ENCODE results near the gene SCYL1. TPM values are rescaled to one million over a fixed set of nuclear protein-coding genes. Genes with fewer than 3 reads are reported as not detected.
A peak's percentile ranks its signal among the peaks of the same experiment; 100 is the strongest.

SCYL1 gene
- total RNA-seq, 2 donors from 2014 or later = 55.0 to 62.3 TPM

DNA sequence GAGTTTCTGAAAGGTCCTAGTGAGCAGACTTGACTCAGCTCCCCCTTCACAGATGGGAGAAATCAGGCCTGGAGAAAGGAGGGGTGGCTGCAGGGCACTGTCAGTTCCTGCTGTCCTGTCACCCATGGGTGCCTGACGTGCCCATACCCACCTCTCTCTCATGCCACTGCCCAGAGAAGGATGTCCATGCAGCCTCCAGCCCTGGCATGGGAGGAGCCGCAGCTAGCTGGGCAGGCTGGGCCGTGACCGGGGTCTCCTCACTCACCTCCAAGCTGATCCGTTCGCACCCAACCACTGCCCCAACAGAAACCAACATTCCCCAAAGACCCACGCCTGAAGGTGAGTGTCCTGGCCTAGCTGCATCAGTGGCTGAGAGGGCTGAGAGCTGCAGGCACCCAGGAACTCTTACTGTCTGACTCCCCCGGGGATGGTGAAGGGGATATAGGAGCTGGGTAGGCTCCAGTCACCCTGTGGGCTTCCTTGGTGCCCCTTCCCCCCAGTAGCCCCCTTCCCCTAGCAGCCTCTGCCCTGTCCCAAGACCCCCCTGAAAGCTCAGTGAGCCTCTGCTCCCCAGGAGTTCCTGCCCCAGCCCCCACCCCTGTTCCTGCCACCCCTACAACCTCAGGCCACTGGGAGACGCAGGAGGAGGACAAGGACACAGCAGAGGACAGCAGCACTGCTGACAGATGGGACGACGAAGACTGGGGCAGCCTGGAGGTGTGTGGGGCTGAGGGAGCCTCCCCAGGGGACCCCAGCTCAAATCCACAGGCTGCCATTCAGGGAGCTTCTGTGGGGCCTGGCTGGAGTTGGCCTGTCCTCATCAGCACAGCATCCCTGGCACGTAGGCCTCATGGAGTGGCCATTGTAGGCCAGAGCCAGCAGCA, 11.8 kb downstream of the SCYL1 start:
- Histone ChIP-seq H3K4me3 (no peak overlapping the region), H3K27ac (no peak overlapping the region), H3K36me3 (replicated peaks in 1 of 2; ENCODE audit: insufficient read depth in 1 of 2, low read depth in 2 of 2) (peaks cover 0 to 13% of the 10 kb centered on the region in 2 donors), H3K4me1 (peaks cover 22% of the 10 kb centered on the region), H3K27me3 (no peaks in the 10 kb centered on the region), H3K9me3 (no peaks in the 10 kb centered on the region)
- ATAC-seq (no peak), DNase-seq (no peak)
- intact Hi-C loops (cut with DNase I) = no loop called here
- TF ChIP-seq, protein P1, sequence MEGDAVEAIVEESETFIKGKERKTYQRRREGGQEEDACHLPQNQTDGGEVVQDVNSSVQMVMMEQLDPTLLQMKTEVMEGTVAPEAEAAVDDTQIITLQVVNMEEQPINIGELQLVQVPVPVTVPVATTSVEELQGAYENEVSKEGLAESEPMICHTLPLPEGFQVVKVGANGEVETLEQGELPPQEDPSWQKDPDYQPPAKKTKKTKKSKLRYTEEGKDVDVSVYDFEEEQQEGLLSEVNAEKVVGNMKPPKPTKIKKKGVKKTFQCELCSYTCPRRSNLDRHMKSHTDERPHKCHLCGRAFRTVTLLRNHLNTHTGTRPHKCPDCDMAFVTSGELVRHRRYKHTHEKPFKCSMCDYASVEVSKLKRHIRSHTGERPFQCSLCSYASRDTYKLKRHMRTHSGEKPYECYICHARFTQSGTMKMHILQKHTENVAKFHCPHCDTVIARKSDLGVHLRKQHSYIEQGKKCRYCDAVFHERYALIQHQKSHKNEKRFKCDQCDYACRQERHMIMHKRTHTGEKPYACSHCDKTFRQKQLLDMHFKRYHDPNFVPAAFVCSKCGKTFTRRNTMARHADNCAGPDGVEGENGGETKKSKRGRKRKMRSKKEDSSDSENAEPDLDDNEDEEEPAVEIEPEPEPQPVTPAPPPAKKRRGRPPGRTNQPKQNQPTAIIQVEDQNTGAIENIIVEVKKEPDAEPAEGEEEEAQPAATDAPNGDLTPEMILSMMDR (IDR thresholded peaks at IDR 0.05) = no peak
- TF ChIP-seq POLR2A (IDR thresholded peaks at IDR 0.05) = no peak
- WGBS, 2 donors = 88 to 100% methylated on average over 5 to 12 of the region's 12 CpGs

DNA sequence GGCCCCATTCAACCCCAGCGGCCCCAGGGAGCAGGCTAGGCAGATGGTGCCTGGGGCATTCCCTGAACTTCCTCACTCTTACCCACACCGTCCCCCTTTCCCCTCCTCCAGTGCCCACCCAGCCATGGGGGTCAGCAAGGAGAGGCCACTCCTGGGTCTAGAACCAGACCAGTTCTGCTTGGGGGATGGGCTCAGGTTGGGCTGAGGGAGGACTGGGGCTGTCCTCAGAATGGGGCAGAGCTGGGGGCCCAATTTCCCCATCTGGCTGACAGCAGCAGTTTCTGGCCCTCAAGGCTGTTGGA, 12.4 kb downstream of the SCYL1 start:
- no peak for ATAC-seq
- peaks cover 23% of the 10 kb centered on the region for H3K4me1 ChIP-seq
- no peak overlapping the region for H3K4me3 ChIP-seq
- intact Hi-C loops (cut with DNase I) = no loop called here
- no peak for TF ChIP-seq POLR2A (IDR thresholded peaks at IDR 0.05)
- TF ChIP-seq, protein P1 (IDR thresholded peaks at IDR 0.05) = no peak
- H3K27me3 ChIP-seq = no peaks in the 10 kb centered on the region
- no peak for DNase-seq
- no peaks in the 10 kb centered on the region for H3K9me3 ChIP-seq
- WGBS, 2 donors = 84 to 100% methylated on average over 2 of the region's 2 CpGs
- H3K27ac ChIP-seq = peak overlapping the region in 1 of 4 donors; percentile 12
- peaks cover 0 to 13% of the 10 kb centered on the region in 2 donors for H3K36me3 ChIP-seq (replicated peaks in 1 of 2; ENCODE audit: insufficient read depth in 1 of 2, low read depth in 2 of 2)

DNA sequence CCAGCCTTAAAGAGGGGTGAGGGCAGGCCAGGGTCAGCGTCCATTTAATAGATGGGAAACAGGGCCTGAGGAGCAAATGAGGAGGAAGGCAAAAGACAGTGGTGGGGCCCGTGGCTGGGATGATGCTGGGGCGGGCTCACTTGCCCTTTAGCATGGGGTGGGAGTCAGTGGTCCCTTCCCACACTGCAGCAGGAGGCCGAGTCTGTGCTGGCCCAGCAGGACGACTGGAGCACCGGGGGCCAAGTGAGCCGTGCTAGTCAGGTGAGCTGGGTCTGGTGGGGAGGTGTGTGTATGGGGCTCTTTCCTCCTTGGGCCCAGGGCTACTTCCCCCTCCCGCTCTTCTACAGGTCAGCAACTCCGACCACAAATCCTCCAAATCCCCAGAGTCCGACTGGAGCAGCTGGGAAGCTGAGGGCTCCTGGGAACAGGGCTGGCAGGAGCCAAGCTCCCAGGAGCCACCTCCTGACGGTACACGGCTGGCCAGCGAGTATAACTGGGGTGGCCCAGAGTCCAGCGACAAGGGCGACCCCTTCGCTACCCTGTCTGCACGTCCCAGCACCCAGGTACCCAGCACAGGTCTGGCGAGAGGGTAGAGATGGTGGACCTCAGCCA, 12.8 kb downstream of the SCYL1 start:
- TF ChIP-seq, protein P1 (IDR thresholded peaks at IDR 0.05) = no peak
- no peak for TF ChIP-seq POLR2A (IDR thresholded peaks at IDR 0.05)
- peaks cover 0 to 11% of the 10 kb centered on the region in 2 donors for H3K36me3 ChIP-seq (replicated peaks in 1 of 2; ENCODE audit: insufficient read depth in 1 of 2, low read depth in 2 of 2)
- peaks cover 23% of the 10 kb centered on the region for H3K4me1 ChIP-seq
- H3K27ac ChIP-seq = peak overlapping the region in 1 of 4 donors; percentile 12
- ATAC-seq (no peak), DNase-seq (no peak)
- no peaks in the 10 kb centered on the region for H3K27me3 ChIP-seq
- 78 to 83% methylated on average over 10 to 18 of the region's 18 CpGs for WGBS, 2 donors
- no peaks in the 10 kb centered on the region for H3K9me3 ChIP-seq
- H3K4me3 ChIP-seq = no peak overlapping the region
- intact Hi-C loops (cut with DNase I) = no loop called here

DNA sequence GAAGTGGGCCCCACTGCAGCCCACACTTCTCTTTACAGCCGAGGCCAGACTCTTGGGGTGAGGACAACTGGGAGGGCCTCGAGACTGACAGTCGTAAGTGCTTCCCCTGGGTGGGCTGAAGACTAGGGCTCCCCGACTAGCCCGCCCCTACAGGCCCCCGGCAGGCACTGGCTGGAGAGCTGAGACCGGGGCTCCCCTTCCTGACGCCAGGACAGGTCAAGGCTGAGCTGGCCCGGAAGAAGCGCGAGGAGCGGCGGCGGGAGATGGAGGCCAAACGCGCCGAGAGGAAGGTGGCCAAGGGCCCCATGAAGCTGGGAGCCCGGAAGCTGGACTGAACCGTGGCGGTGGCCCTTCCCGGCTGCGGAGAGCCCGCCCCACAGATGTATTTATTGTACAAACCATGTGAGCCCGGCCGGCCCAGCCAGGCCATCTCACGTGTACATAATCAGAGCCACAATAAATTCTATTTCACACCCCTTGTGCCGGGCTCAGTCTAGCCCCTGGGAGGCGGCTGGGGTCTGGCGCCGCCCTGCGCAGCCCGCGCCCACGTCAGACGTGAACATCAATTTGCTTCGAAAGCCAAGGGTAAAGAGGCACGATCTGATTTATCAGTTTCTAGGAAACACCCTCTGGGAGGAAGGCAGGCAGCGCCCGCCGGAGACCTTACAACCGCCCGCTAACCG, 13.5 kb downstream of the SCYL1 start:
- TF ChIP-seq POLR2A (IDR thresholded peaks at IDR 0.05) = no peak
- TF ChIP-seq, protein P1 (IDR thresholded peaks at IDR 0.05) = no peak
- DNase-seq (no peak), ATAC-seq (no peak)
- H3K36me3 ChIP-seq (replicated peaks in 1 of 2; ENCODE audit: insufficient read depth in 1 of 2, low read depth in 2 of 2) = peaks cover 0 to 5% of the 10 kb centered on the region in 2 donors
- H3K27ac ChIP-seq = no peak overlapping the region
- H3K4me3 ChIP-seq = no peak overlapping the region
- no peaks in the 10 kb centered on the region for H3K27me3 ChIP-seq
- intact Hi-C loops (cut with DNase I) = no loop called here
- 92 to 93% methylated on average over 39 to 43 of the region's 43 CpGs for WGBS, 2 donors
- H3K4me1 ChIP-seq = peaks cover 23% of the 10 kb centered on the region
- no peaks in the 10 kb centered on the region for H3K9me3 ChIP-seq

Measured in body of pancreas (tissue), 4 donors.